GM19324 (cell line): ENCODE results near the gene SLC25A22.

Experiments
- ATAC-seq: cut with Tn5 transposase; IDR thresholded peaks from one replicate; pipeline ENCODE4 v1.9.1; 2021; ENCODE audit warnings: mild to moderate bottlenecking, moderate library complexity; ENCODE audit not compliant: unreplicated experiment, low FRiP score

SLC25A22 gene

GRCh38 chr11:834371-835316 lies 36.6 kb upstream of the SLC25A22 start:
- no peak for ATAC-seq

DNA sequence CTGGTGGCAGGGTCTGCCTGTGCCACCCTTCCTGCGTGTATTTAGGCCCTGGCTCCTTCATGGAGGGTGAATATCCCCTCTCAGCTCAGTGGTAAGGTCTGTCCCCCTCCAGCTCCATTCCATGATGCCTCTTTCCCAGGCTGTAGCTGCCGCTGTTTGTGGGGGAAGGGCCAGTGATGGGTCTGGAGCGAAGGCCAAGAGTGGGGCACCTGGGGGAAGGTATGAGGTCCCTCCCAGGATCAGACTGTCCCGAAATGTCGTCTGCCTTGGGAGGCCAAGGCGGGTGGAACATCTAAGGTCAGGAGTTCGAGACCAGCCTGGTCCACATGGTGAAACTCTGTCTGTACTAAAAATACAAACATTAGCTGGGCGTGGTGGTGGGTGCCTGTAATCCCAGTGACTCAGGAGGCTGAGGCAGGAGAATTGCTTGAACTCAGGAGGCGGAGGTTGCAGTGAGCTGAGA lies 35.8 kb upstream of the SLC25A22 start:
- no peak for ATAC-seq

DNA sequence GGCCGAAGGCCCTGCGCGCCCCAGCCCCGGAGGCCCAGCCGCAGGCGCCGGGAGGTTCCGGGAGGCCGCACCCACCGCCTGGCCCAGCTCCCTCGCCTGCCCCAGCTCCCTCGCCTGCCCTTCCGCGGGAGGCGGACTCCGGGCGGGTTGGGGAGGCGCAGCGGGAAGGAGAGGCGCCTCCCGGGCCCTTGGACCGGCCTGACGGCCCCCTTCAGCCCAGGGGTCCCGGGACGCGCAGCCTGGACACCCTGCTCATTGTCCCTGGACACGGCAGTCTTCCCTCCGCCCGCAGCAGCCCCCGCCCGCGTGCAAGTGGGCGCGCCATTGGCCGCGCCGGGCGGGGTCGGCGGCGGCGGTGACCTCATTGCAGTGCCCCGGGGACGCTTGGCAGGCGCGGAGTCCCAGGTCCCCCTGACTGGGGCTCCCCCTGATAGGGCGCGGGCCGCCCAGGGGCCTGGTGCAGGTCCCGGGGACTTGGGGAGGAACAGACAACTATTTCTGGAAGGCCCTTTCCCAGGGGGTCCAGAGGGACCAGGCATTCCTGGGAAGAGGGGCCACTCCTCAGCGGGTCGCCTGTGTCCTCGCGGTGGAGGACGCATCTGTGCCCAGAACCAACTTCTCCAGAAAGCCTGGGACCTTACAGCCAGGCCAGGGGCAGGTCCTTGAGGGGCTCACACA lies 35.2 kb upstream of the SLC25A22 start:
- peak; percentile 17 for ATAC-seq

GRCh38 chr11:832529-833113 lies 34.5 kb upstream of the SLC25A22 start, which contains the start of gene CD151:
Gene CD151, plus strand, starts transcription at chr11:832952. Its CDS starts 3,118 bp downstream, at chr11:836070.
- peak; percentile 37 for ATAC-seq

DNA sequence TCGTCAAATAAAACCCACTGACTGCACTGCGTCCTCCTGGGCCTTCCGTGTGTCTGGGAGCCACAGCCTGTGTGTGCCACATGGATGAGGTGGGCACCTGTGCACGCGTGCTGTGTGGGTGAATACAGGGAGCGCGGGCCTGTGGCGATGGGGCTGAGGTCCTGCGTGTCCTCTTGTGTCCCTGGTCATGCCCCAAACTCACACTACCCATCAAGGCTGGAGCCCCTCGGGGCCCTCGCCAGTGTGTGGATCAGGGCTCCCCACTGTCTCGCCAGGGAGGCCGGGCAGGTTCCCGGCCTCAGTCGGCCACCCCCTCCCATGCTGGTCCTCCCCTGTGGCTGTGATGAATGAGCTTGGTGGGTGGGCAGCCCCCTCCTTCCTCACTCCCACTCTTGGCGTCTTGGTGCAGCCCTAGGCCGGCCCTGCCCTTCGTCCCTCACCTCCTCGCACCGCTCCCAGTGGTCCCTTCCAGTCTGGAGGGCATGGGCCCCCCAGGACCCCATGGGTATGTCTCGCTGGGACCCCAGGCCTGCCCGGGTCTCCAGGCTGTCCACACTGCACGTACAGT lies 34.0 kb upstream of the SLC25A22 start:
- ATAC-seq: no peak

DNA sequence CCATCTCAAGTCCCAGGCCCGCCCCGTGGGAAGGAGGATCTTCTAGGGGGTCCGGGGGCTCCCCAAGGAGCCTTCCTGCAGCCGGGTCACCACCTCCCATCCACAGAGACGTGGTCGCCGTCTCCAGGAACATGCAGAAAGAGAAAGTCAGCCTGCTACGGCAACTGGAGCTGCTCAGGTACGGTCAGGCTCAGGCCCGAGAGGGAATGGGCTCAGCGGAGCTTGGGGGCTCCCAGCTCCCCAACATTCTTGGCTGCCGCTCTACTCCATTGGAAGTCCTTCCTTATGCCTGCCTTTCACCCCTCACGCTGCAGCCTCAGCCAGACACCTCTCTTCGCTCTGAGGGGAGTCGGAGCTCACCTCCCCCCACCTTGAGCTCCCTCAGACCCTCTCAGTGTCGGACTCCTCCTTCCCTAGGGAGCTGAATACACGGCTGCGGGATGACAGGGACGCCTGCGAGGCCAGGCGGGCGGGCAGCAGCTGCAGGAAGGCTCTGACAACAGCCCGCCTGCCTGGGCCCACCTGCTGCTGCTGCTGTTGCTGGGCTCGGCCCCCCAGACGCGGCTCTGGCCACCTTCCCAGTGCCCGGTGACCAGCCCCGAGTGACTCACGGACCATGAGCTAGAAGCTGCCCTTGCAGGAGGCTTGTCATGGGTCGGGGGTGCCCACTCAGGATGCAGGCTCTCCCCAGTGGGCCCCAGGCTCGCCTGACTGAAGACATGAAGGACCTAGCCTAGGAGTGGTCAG lies 33.2 kb upstream of the SLC25A22 start:
- no peak for ATAC-seq

GRCh38 chr11:830295-831117 lies 32.4 kb upstream of the SLC25A22 start:
- ATAC-seq: no peak

DNA sequence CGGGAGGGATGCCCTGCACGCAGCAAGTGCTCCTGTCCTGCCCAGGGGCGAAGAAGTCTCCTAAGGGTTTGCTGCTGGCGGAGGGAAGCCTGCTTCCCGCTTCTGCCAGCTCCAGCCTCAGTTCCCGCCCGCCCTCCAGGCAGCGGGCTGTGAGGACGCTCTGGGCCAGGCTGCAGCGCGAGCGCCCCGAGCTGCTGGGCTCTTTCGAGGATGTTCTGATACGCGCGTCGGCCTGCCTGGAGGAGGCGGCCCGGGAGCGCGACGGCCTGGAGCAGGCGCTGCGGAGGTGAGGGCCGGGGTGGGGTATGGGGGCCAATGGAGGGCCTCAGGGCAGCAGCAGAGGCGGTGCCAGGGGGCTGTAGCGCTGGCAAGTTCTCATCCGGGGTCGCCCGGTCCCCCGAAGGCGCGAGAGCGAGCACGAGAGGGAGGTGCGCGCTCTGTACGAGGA lies 31.8 kb upstream of the SLC25A22 start:
- no peak for ATAC-seq

- no peak for ATAC-seq
These were observed 31.2 kb upstream of the SLC25A22 start for GRCh38 chr11:829176-829846.

DNA sequence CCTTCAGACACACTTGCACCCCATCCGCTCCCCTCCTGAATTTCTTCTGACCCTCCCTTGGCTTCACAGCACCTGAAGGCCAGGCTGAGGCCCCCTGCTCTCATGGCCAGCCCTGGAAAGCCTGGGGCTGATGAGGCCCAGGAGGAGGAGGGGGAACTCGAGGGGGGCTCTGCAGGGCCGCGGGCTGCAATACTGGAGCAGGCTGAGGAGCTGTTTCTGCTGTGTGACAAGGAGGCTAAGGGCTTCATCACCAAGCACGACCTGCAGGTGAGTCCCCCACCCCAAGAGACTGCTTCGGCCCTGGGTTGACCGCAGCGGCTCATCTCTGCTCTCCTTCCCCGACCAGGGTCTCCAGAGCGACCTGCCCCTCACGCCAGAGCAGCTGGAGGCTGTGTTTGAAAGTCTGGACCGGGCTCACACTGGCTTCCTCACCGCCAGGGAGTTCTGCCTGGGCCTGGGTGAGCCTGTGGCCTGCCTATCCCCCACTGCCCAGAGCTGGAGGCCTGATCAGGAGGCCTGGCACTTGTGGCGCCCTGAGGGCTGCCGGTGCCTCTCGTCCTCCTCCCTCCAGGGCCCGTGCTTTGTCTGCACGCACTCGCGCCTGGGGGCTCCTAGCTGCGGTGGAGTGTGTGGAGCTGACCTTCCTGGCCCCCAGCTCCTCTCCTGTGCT lies 30.6 kb upstream of the SLC25A22 start:
- no peak for ATAC-seq

- ATAC-seq: no peak
These were observed 29.8 kb upstream of the SLC25A22 start, which contains the start of gene CRACR2B for GRCh38 chr11:827897-828192. Gene CRACR2B, plus strand, starts transcription at chr11:827919. Its CDS starts 689 bp downstream, at chr11:828608.

GRCh38 chr11:827146-827896 lies 29.2 kb upstream of the SLC25A22 start:
- peak; percentile 33 for ATAC-seq

GRCh38 chr11:826836-827145 lies 28.7 kb upstream of the SLC25A22 start:
- no peak for ATAC-seq

- ATAC-seq: no peak
These were observed 28.1 kb upstream of the SLC25A22 start for GRCh38 chr11:826227-826621.

DNA sequence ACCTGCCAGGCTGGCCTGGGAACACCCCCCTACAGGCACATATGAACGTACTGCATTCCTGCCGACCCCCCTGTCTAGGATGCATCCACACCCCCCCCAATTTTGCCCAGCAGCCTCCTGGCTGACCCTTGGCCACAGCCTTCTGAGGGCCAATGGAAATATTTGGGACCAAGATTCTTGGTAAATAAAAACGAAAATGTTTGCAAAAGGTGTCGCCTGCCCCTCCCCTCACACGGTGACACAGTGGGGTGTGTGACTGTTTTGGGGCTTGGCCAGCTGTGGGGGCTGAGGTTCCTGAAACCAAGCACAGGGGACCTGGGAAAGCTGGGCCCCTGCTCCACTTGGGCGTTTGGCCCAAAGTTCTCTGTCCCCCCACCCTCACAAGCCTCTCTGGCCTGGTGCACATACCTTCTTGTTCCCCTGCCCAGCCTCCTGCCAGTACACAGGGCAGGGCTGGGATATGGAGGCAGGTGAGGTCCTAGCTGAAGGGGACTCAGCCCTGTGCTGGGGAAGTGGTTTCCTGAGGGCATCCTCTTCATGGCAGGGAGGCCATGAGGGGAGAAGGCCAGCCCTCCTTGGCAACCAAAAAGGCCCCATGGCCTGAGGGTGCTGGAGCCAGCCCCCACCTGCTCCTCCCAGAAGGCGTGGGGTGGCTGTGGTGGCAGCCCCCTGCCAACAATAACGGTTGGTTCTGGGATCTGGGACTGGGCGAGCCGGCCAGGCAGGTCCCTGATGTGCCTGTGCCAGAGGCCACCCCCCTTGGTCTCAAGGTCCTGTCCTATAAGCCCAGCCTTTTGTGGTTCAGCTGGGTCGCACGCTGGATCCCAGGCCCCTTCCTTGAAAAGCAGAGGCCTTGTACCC lies 27.5 kb upstream of the SLC25A22 start:
- no peak for ATAC-seq

- no peak for ATAC-seq
These were observed 26.9 kb upstream of the SLC25A22 start for GRCh38 chr11:824942-825341.
